OCI-LY3 (cell line): ENCODE measurements around the gene ALPG.

ENCODE experiments used
- H2AFZ ChIP-seq: fragments of 200-600, 300-600 bp; shearing (Covaris generic); 2 replicates; pipeline ENCODE4 v1.6.0; 2014; ENCODE audit warnings: antibody characterized with exemption, low read depth, low read length
- H3K27ac ChIP-seq: fragments of 200-600, 300-600 bp; sonication (generic); 2 replicates; pipeline ENCODE4 v1.5.1; 2014; ENCODE audit warnings: mild to moderate bottlenecking, low read length, moderate library complexity, mixed read lengths
- H3K27me3 ChIP-seq: fragments of 200-600, 300-600 bp; sonication (generic); 2 replicates; pipeline ENCODE4 v1.6.1; 2014; ENCODE audit warnings: low read depth, low read length, mixed read lengths
- H3K36me3 ChIP-seq: fragments of 200-600, 300-600 bp; sonication (generic); replicated peaks from 2 replicates; pipeline ENCODE3; 2014; ENCODE audit warnings: low read depth, low read length, mixed read lengths
- H3K4me1 ChIP-seq: fragments of 300-600, 200-600 bp; sonication (generic); 2 replicates; pipeline ENCODE4 v1.6.1; 2014; ENCODE audit warnings: low read length, mixed read lengths
- H3K4me2 ChIP-seq: fragments of 200-600, 300-600 bp; sonication (generic); 2 replicates; pipeline ENCODE4 v1.6.1; 2014; ENCODE audit warnings: low read length, mixed read lengths
- H3K4me3 ChIP-seq: fragments of 300-600, 200-600 bp; sonication (generic); 2 replicates; pipeline ENCODE4 v1.5.1; 2014; ENCODE audit warnings: antibody characterized with exemption, mild to moderate bottlenecking, low read length, moderate library complexity
- H3K79me2 ChIP-seq: fragments of 300-600, 200-600 bp; shearing (Covaris generic); 2 replicates; pipeline ENCODE4 v1.6.1; 2014; ENCODE audit warnings: mild to moderate bottlenecking, low read length, mixed read lengths
- H3K9ac ChIP-seq: fragments of 300-600, 200-600 bp; shearing (Covaris generic); 2 replicates; pipeline ENCODE4 v1.6.0; 2014; ENCODE audit warnings: mild to moderate bottlenecking, low read length, moderate library complexity
- H3K9me3 ChIP-seq: fragments of 200-600, 300-600 bp; shearing (Covaris generic); 2 replicates; pipeline ENCODE4 v1.6.1; 2014; ENCODE audit warnings: low read length, mixed read lengths; ENCODE audit not compliant: insufficient read depth
- H4K20me1 ChIP-seq: fragments of 200-600, 300-600 bp; sonication (generic); 2 replicates; pipeline ENCODE4 v1.6.1; 2016; ENCODE audit warnings: low read length, mixed read lengths; ENCODE audit not compliant: insufficient read depth
- EZH2phosphoT487 ChIP-seq: fragments of 200-600 bp; shearing (Covaris generic); IDR thresholded peaks from 2 replicates; pipeline ENCODE4 v1.6.1; 2018; ENCODE audit warnings: antibody characterized with exemption, mixed run types, low read depth
- TF ChIP-seq, protein P1 (sequence below): fragments of 200-600, 300-600 bp; sonication (generic); IDR thresholded peaks from 2 replicates; pipeline ENCODE4 v1.5.1; 2014; ENCODE audit warnings: antibody characterized with exemption, low read length, low read depth

Gene ALPG

DNA sequence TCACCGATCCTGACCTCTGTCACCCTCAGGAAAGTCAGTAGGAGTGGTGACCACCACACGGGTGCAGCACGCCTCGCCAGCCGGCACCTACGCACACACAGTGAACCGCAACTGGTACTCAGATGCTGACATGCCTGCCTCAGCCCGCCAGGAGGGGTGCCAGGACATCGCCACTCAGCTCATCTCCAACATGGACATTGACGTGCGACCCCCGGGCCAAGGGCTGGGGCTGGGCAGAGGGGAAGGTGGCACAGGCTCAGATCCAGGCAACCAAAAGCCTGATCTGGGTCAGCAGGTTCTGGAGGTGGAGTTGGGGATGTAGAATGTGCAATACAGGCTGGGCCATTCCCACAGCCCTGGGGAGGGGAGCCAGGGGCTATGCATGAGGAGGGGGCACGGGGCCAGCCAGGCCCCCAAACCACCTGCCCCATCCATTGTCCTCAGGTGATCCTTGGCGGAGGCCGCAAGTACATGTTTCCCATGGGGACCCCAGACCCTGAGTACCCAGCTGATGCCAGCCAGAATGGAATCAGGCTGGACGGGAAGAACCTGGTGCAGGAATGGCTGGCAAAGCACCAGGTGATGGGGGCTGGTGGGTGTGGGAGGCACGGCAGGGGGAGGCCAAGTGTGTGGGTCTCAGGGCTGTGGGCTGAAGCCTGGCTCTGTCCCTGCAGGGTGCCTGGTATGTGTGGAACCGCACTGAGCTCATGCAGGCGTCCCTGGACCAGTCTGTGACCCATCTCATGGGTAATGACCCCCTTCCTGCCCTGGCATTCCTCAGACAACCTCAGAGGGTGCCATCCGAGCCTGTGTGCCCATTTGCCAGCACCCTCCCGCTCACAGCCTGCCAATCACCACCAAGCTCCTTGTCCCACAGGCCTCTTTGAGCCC is 50.7 kb downstream of the ALPG start:
- Histone ChIP-seq H3K4me3 (no peak overlapping the region), H3K4me1 (no peaks in the 10 kb centered on the region)

DNA sequence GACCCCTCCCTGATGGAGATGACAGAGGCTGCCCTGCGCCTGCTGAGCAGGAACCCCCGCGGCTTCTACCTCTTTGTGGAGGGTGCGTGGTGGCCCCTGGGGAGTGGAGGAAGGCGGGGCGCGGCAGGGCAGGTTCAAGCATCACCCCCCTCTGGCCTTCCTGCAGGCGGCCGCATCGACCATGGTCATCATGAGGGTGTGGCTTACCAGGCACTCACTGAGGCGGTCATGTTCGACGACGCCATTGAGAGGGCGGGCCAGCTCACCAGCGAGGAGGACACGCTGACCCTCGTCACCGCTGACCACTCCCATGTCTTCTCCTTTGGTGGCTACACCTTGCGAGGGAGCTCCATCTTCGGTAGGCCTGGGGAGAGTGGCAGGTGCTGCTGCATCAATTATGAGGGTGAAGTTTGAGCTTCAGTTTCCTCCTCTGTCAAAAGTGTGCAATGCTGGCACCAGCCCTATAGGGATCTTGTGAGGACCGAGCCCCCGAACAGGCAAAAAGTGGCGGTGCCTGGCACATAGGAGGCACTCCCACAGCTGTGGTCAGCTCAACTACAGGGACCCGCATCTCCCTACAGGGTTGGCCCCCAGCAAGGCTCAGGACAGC is 51.5 kb downstream of the ALPG start:
- Histone ChIP-seq H3K27ac (no peak overlapping the region), H2AFZ (no peak overlapping the region), H3K4me1 (no peaks in the 10 kb centered on the region), H4K20me1 (no peaks in the 10 kb centered on the region), H3K4me2 (no peak overlapping the region), H3K36me3 (no peaks in the 10 kb centered on the region), H3K27me3 (no peaks in the 10 kb centered on the region), H3K9me3 (no peaks in the 10 kb centered on the region), H3K9ac (no peak overlapping the region), H3K79me2 (no peaks in the 10 kb centered on the region), H3K4me3 (no peak overlapping the region)
- TF ChIP-seq EZH2phosphoT487: no peak
- TF ChIP-seq, protein P1, sequence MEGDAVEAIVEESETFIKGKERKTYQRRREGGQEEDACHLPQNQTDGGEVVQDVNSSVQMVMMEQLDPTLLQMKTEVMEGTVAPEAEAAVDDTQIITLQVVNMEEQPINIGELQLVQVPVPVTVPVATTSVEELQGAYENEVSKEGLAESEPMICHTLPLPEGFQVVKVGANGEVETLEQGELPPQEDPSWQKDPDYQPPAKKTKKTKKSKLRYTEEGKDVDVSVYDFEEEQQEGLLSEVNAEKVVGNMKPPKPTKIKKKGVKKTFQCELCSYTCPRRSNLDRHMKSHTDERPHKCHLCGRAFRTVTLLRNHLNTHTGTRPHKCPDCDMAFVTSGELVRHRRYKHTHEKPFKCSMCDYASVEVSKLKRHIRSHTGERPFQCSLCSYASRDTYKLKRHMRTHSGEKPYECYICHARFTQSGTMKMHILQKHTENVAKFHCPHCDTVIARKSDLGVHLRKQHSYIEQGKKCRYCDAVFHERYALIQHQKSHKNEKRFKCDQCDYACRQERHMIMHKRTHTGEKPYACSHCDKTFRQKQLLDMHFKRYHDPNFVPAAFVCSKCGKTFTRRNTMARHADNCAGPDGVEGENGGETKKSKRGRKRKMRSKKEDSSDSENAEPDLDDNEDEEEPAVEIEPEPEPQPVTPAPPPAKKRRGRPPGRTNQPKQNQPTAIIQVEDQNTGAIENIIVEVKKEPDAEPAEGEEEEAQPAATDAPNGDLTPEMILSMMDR: no peak

More for the DNA sequence above, 50.7 kb downstream of the ALPG start:
- Histone ChIP-seq H4K20me1 (no peaks in the 10 kb centered on the region), H2AFZ (no peak overlapping the region), H3K9ac (no peak overlapping the region), H3K27me3 (no peaks in the 10 kb centered on the region), H3K36me3 (no peaks in the 10 kb centered on the region), H3K9me3 (no peaks in the 10 kb centered on the region), H3K4me2 (no peak overlapping the region), H3K27ac (no peak overlapping the region), H3K79me2 (no peaks in the 10 kb centered on the region)
- TF ChIP-seq EZH2phosphoT487: no peak
- TF ChIP-seq, protein P1: no peak

DNA sequence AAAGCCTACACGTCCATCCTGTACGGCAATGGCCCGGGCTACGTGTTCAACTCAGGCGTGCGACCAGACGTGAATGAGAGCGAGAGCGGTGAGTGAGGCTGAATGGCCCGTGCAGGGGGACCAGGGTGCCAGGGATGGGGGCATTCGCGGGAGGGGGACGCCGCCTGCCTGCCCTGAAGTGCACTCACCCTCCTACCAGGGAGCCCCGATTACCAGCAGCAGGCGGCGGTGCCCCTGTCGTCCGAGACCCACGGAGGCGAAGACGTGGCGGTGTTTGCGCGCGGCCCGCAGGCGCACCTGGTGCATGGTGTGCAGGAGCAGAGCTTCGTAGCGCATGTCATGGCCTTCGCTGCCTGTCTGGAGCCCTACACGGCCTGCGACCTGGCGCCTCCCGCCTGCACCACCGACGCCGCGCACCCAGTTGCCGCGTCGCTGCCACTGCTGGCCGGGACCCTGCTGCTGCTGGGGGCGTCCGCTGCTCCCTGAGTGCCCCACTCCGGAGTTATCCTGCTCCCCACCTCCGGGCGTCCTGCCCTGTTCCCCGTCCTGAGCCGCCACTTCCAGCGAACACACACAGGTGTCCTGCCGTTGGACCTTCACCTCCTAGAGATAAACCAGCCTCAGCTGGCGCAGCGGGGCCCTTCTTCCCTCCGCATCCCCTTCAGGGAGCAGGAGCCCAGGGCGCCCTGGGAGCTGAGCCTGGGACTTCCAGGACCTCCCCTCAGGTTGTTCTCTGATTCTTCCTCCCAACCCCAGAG is 52.2 kb downstream of the ALPG start:
- Histone ChIP-seq H3K79me2 (no peaks in the 10 kb centered on the region), H3K36me3 (no peaks in the 10 kb centered on the region), H3K27me3 (no peaks in the 10 kb centered on the region), H4K20me1 (no peaks in the 10 kb centered on the region), H3K9ac (no peak overlapping the region), H3K9me3 (no peaks in the 10 kb centered on the region), H2AFZ (no peak overlapping the region), H3K4me2 (no peak overlapping the region), H3K27ac (no peak overlapping the region), H3K4me3 (no peak overlapping the region), H3K4me1 (no peaks in the 10 kb centered on the region)
- no peak for TF ChIP-seq EZH2phosphoT487
- TF ChIP-seq, protein P1: no peak
